GM12874 (cell line): Measurements from ENCODE around the gene ABCG1.

Source experiments
- CTCF ChIP-seq: IDR thresholded peaks from 2 replicates; pipeline ENCODE4 v1.5.1; 2011; ENCODE audit warnings: low read depth, mild to moderate bottlenecking, control low read depth, low read length, moderate library complexity; ENCODE audit not compliant: insufficient read depth

ABCG1 gene

GRCh38 chr21:42212266-42212665 is 6.7 kb upstream of the ABCG1 start:
- TF ChIP-seq CTCF, result no peak

- TF ChIP-seq CTCF, result no peak
Measured at GRCh38 chr21:42213082-42213774, 5.7 kb upstream of the ABCG1 start.

- TF ChIP-seq CTCF, result no peak
Measured at GRCh38 chr21:42214081-42214750, 4.7 kb upstream of the ABCG1 start.

- no peak for TF ChIP-seq CTCF
Measured at GRCh38 chr21:42214921-42215320, 4.0 kb upstream of the ABCG1 start.

- no peak for TF ChIP-seq CTCF
Measured at GRCh38 chr21:42215942-42216725, 2.8 kb upstream of the ABCG1 start.

- no peak for TF ChIP-seq CTCF
Measured at GRCh38 chr21:42216726-42217572, 2.0 kb upstream of the ABCG1 start.
